ENCODE results near the gene KIAA0040. TPM values are rescaled to one million over a fixed set of nuclear protein-coding genes. Genes with fewer than 3 reads are reported as not detected.
A peak's percentile ranks its signal among the peaks of the same experiment; 100 is the strongest.

KIAA0040 gene
- total and polyA plus RNA-seq, 12 donors = 6.3 to 37.2 (median 11.1) TPM

GRCh38 chr1:175150596-175151319, 41.8 kb downstream of the KIAA0040 start:
- H3K4me3 ChIP-seq = no peak overlapping the region
- no peak for DNase-seq
- no peak for TF ChIP-seq CTCF (IDR thresholded peaks at IDR 0.05)
- 75 to 80% methylated on average over 9 of the region's 9 CpGs for WGBS, 2 donors
- no peaks in the 10 kb centered on the region for H3K36me3 ChIP-seq
- H3K27ac ChIP-seq = no peak overlapping the region
- intact Hi-C loops (cut with DNase I) = loop anchor here in 9 of 10 donors (5.0 to 10.0 kb wide), 7 partner anchors 72 to 1694 kb away; no protein-coding TSS in a partner anchor
- peaks cover 0 to 20% (median 0%) of the 10 kb centered on the region in 7 donors for H3K27me3 ChIP-seq
- no peak for ATAC-seq
- H3K4me1 ChIP-seq = peaks cover 0 to 25% (median 12%) of the 10 kb centered on the region in 9 donors
- no peaks in the 10 kb centered on the region for H3K9me3 ChIP-seq

- peaks cover 0 to 13% (median 6%) of the 10 kb centered on the region in 9 donors for H3K4me1 ChIP-seq
- TF ChIP-seq CTCF (IDR thresholded peaks at IDR 0.05) = no peak
- 72 to 73% methylated on average over 7 of the region's 7 CpGs for WGBS, 2 donors
- no peaks in the 10 kb centered on the region for H3K36me3 ChIP-seq
- H3K27ac ChIP-seq = no peak overlapping the region
- H3K9me3 ChIP-seq = no peaks in the 10 kb centered on the region
- ATAC-seq (no peak), DNase-seq (no peak)
- intact Hi-C loops (cut with DNase I) = loop anchor here in 2 of 10 donors (5.0 to 10.0 kb wide), 2 partner anchors 116 to 927 kb away; no protein-coding TSS in a partner anchor
- H3K4me3 ChIP-seq = no peak overlapping the region
- H3K27me3 ChIP-seq = peaks cover 0 to 9% (median 0%) of the 10 kb centered on the region in 7 donors
These were observed 44.5 kb downstream of the KIAA0040 start for GRCh38 chr1:175148068-175148467.

- no peak for TF ChIP-seq CTCF (IDR thresholded peaks at IDR 0.05)
- no peak overlapping the region for H3K27ac ChIP-seq
- ATAC-seq (no peak), DNase-seq (no peak)
- 94 to 95% methylated on average over 5 of the region's 5 CpGs for WGBS, 2 donors
- H3K27me3 ChIP-seq = peaks cover 0 to 5% (median 0%) of the 10 kb centered on the region in 7 donors
- peaks cover 0 to 13% (median 6%) of the 10 kb centered on the region in 9 donors for H3K4me1 ChIP-seq
- no peaks in the 10 kb centered on the region for H3K36me3 ChIP-seq
- H3K9me3 ChIP-seq = no peaks in the 10 kb centered on the region
- intact Hi-C loops (cut with DNase I) = loop anchor here in 2 of 10 donors (5.0 to 10.0 kb wide), 2 partner anchors 115 to 927 kb away; no protein-coding TSS in a partner anchor
- no peak overlapping the region for H3K4me3 ChIP-seq
These were observed 45.0 kb downstream of the KIAA0040 start for GRCh38 chr1:175147569-175147968.

GRCh38 chr1:175146529-175147213, 45.9 kb downstream of the KIAA0040 start:
- no peaks in the 10 kb centered on the region for H3K36me3 ChIP-seq
- peak; percentile 63 to 76 for DNase-seq
- peak; percentile 69 to 86 (median 84) for ATAC-seq
- no peaks in the 10 kb centered on the region for H3K9me3 ChIP-seq
- TF ChIP-seq CTCF (IDR thresholded peaks at IDR 0.05) = peak; percentile 49 to 88 (median 81)
- H3K4me1 ChIP-seq = peaks cover 0 to 7% (median 0%) of the 10 kb centered on the region in 9 donors
- 32 to 35% methylated on average over 21 of the region's 21 CpGs for WGBS, 2 donors
- intact Hi-C loops (cut with DNase I) = loop anchor here in 2 of 10 donors (5.0 to 10.0 kb wide), 2 partner anchors 114 to 928 kb away; no protein-coding TSS in a partner anchor
- no peak overlapping the region for H3K27ac ChIP-seq
- H3K27me3 ChIP-seq = peaks cover 0 to 3% (median 0%) of the 10 kb centered on the region in 7 donors
- H3K4me3 ChIP-seq = peak overlapping the region in 1 of 10 donors; percentile 9

Measured in heart right ventricle (tissue), 16 donors.